Neural cell (in vitro differentiated cells): ENCODE measurements around the gene DCX. TPM values are rescaled to one million over a fixed set of nuclear protein-coding genes. Genes with fewer than 3 reads are reported as not detected.

Source experiments
- H2AFZ ChIP-seq: fragments of 200-600, 300-800 bp; sonication (generic), shearing (Covaris generic); 2 replicates; pipeline ENCODE4 v1.6.0; 2014; ENCODE audit warnings: low read depth, mild to moderate bottlenecking, antibody characterized with exemption, low read length, moderate library complexity
- H3F3A ChIP-seq: fragments of 200-600 bp; shearing (Covaris generic); 2 replicates; pipeline ENCODE4 v1.6.1; 2016; ENCODE audit warnings: mild to moderate bottlenecking, moderate library complexity, mixed read lengths, antibody characterized with exemption, low read length; ENCODE audit not compliant: insufficient read depth, poor library complexity, severe bottlenecking
- H3K27ac ChIP-seq: fragments of 200-600, 300-800 bp; sonication (generic), shearing (Covaris generic); 2 replicates; pipeline ENCODE4 v1.5.1; 2014; ENCODE audit warnings: mild to moderate bottlenecking, low read length, moderate library complexity
- H3K27me3 ChIP-seq: fragments of 300-800, 200-600 bp; sonication (generic), shearing (Covaris generic); 2 replicates; pipeline ENCODE4 v1.6.0; 2014; ENCODE audit warnings: mild to moderate bottlenecking, low read depth, low read length, moderate library complexity; ENCODE audit not compliant: insufficient read depth
- H3K36me3 ChIP-seq: fragments of 300-800, 200-600 bp; sonication (generic), shearing (Covaris generic); 2 replicates; pipeline ENCODE4 v1.5.1; 2014; ENCODE audit warnings: mild to moderate bottlenecking, antibody characterized with exemption, low read length, moderate library complexity; ENCODE audit not compliant: insufficient read depth
- H3K4me2 ChIP-seq: fragments of 300-800, 200-600 bp; sonication (generic), shearing (Covaris generic); 2 replicates; pipeline ENCODE4 v1.6.0; 2014; ENCODE audit warnings: mild to moderate bottlenecking, low read length
- H3K4me3 ChIP-seq: fragments of 300-800, 200-600 bp; sonication (generic), shearing (Covaris generic); 2 replicates; pipeline ENCODE4 v1.5.1; 2014; ENCODE audit warnings: mild to moderate bottlenecking, low read length, moderate library complexity
- H3K79me2 ChIP-seq: fragments of 200-600 bp; shearing (Covaris generic); replicated peaks from 2 replicates; pipeline ENCODE4 v1.6.0; 2014; ENCODE audit warnings: mild to moderate bottlenecking, low read length, moderate library complexity; ENCODE audit not compliant: insufficient read depth
- H3K9ac ChIP-seq: fragments of 300-800, 200-600 bp; sonication (generic), shearing (Covaris generic); 2 replicates; pipeline ENCODE4 v1.6.1; 2016; ENCODE audit warnings: mild to moderate bottlenecking, low read length, mixed read lengths
- H3K9me2 ChIP-seq: fragments of 200-600 bp; shearing (Covaris generic); 2 replicates; pipeline ENCODE4 v1.6.1; 2016; ENCODE audit warnings: mild to moderate bottlenecking, low read length, mixed read lengths; ENCODE audit not compliant: insufficient read depth
- H3K9me3 ChIP-seq: fragments of 200-600, 300-800 bp; sonication (generic), shearing (Covaris generic); 2 replicates; pipeline ENCODE4 v1.6.1; 2016; ENCODE audit warnings: mild to moderate bottlenecking, mixed run types, low read length, moderate library complexity, mixed read lengths
- H4K20me1 ChIP-seq: fragments of 200-600 bp; shearing (Covaris generic); 2 replicates; pipeline ENCODE4 v1.6.1; 2016; ENCODE audit warnings: mild to moderate bottlenecking, mixed run types; ENCODE audit not compliant: insufficient read depth
- CTCF ChIP-seq: fragments of 450-650 bp; IDR thresholded peaks from 2 replicates; pipeline ENCODE4 v1.5.1; 2014; ENCODE audit warnings: antibody characterized with exemption, mild to moderate bottlenecking, moderate library complexity; ENCODE audit not compliant: poor library complexity, severe bottlenecking
- EP300 ChIP-seq: fragments of 450-650 bp; conservative IDR thresholded peaks from 2 replicates; pipeline ENCODE4 v1.6.1; 2014; ENCODE audit warnings: antibody characterized with exemption, mild to moderate bottlenecking, moderate library complexity; ENCODE audit not compliant: poor library complexity, severe bottlenecking
- EZH2 ChIP-seq: fragments of 200-600, 300-800 bp; shearing (Covaris generic), sonication (generic); IDR thresholded peaks from 2 replicates; pipeline ENCODE4 v1.6.1; 2014; ENCODE audit warnings: antibody characterized with exemption, low read length, borderline replicate concordance, mild to moderate bottlenecking; ENCODE audit not compliant: insufficient read depth, poor library complexity, severe bottlenecking
- MXI1 ChIP-seq: fragments of 450-650 bp; conservative IDR thresholded peaks from 2 replicates; pipeline ENCODE4 v1.6.1; 2014; ENCODE audit warnings: antibody characterized with exemption, mild to moderate bottlenecking; ENCODE audit not compliant: poor library complexity, severe bottlenecking
- POLR2AphosphoS5 ChIP-seq: IDR thresholded peaks from 2 replicates; pipeline ENCODE4 v1.6.1; 2012
- RAD21 ChIP-seq: fragments of 450-650 bp; conservative IDR thresholded peaks from 2 replicates; pipeline ENCODE4 v1.6.1; 2014; ENCODE audit warnings: antibody characterized with exemption, mild to moderate bottlenecking, moderate library complexity
- REST ChIP-seq: IDR thresholded peaks from 2 replicates; pipeline ENCODE4 v1.6.1; 2012; ENCODE audit warnings: borderline replicate concordance
- SMC3 ChIP-seq: fragments of 450-650 bp; conservative IDR thresholded peaks from 2 replicates; pipeline ENCODE4 v1.6.1; 2014; ENCODE audit warnings: antibody characterized with exemption, mild to moderate bottlenecking, moderate library complexity; ENCODE audit not compliant: poor library complexity
- TAF1 ChIP-seq: IDR thresholded peaks from 2 replicates; pipeline ENCODE4 v1.6.1; 2012; ENCODE audit warnings: low read depth
- polyA plus RNA-seq: library from polyadenylated mRNA; depleted of rRNA; stranded (reverse); fragments of >200 nt; gene quantifications from 2 replicates; pipeline ENCODE4 v1.2.3, GENCODE V29; 2014

DCX gene
- polyA plus RNA-seq, 1 donor from 2014 or later = 180 TPM

- H3K9me3 ChIP-seq = no peaks in the 10 kb centered on the region
- no peaks in the 10 kb centered on the region for H3F3A ChIP-seq
- H3K36me3 ChIP-seq = no peaks in the 10 kb centered on the region
- H3K9me2 ChIP-seq = no peaks in the 10 kb centered on the region
- no peak overlapping the region for H3K4me3 ChIP-seq
- H2AFZ ChIP-seq = no peak overlapping the region
- H3K4me2 ChIP-seq = no peak overlapping the region
- TF ChIP-seq POLR2AphosphoS5 (no peak), TAF1 (no peak), EZH2 (no peak), SMC3 (no peak), REST (no peak), RAD21 (no peak), EP300 (no peak), MXI1 (no peak)
- H3K27me3 ChIP-seq = no peaks in the 10 kb centered on the region
- no peak overlapping the region for H3K9ac ChIP-seq
- H3K27ac ChIP-seq = peak overlapping the region; percentile 3
- no peaks in the 10 kb centered on the region for H4K20me1 ChIP-seq
- peaks cover 85% of the 10 kb centered on the region for H3K79me2 ChIP-seq
Observed at GRCh38 chrX:111386615-111387233, 25.3 kb downstream of the DCX start.

- H2AFZ ChIP-seq = no peak overlapping the region
- H3K9me2 ChIP-seq = no peaks in the 10 kb centered on the region
- H3K27ac ChIP-seq = peak overlapping the region; percentile 3
- H3F3A ChIP-seq = no peaks in the 10 kb centered on the region
- no peaks in the 10 kb centered on the region for H3K9me3 ChIP-seq
- H3K4me2 ChIP-seq = no peak overlapping the region
- no peaks in the 10 kb centered on the region for H3K27me3 ChIP-seq
- no peaks in the 10 kb centered on the region for H4K20me1 ChIP-seq
- peaks cover 86% of the 10 kb centered on the region for H3K79me2 ChIP-seq
- no peak overlapping the region for H3K4me3 ChIP-seq
- H3K9ac ChIP-seq = no peak overlapping the region
- no peaks in the 10 kb centered on the region for H3K36me3 ChIP-seq
- TF ChIP-seq MXI1 = no peak
- TF ChIP-seq SMC3 = no peak
- no peak for TF ChIP-seq CTCF
- TF ChIP-seq TAF1 = no peak
- no peak for TF ChIP-seq POLR2AphosphoS5
- TF ChIP-seq RAD21 = no peak
- no peak for TF ChIP-seq REST
- TF ChIP-seq EP300 = no peak
- no peak for TF ChIP-seq EZH2
Observed at GRCh38 chrX:111386077-111386476, 25.9 kb downstream of the DCX start.
